Femur (tissue), 1 donor: Measurements from ENCODE around the gene GLP2R.

Experiments
- DNase-seq: peaks from one replicate; pipeline ENCODE4 v3.0.0-alpha.2; 2017

The GLP2R gene

GRCh38 chr17:9859781-9860180 is 34.1 kb downstream of the GLP2R start:
- no peak for DNase-seq

GRCh38 chr17:9860851-9861250 is 35.1 kb downstream of the GLP2R start:
- no peak for DNase-seq

- no peak for DNase-seq
Measured at GRCh38 chr17:9862220-9862619, 36.5 kb downstream of the GLP2R start.

GRCh38 chr17:9862949-9863348 is 37.2 kb downstream of the GLP2R start:
- DNase-seq = no peak

GRCh38 chr17:9865586-9865985 is 39.9 kb downstream of the GLP2R start:
- DNase-seq = no peak

- DNase-seq = no peak
Measured at GRCh38 chr17:9868552-9868951, 42.8 kb downstream of the GLP2R start.

- no peak for DNase-seq
Measured at GRCh38 chr17:9872852-9873251, 47.1 kb downstream of the GLP2R start.

GRCh38 chr17:9874722-9875121 is 49.0 kb downstream of the GLP2R start:
- no peak for DNase-seq

- DNase-seq = no peak
Measured at GRCh38 chr17:9875441-9875840, 49.7 kb downstream of the GLP2R start.

- no peak for DNase-seq
Measured at GRCh38 chr17:9878356-9878755, 52.6 kb downstream of the GLP2R start.

- no peak for DNase-seq
Measured at GRCh38 chr17:9878786-9879525, 53.2 kb downstream of the GLP2R start.

- DNase-seq = no peak
Measured at GRCh38 chr17:9880582-9880999, 54.9 kb downstream of the GLP2R start.

GRCh38 chr17:9883451-9883850 is 57.7 kb downstream of the GLP2R start:
- DNase-seq = no peak

- no peak for DNase-seq
Measured at GRCh38 chr17:9886141-9886930, 60.6 kb downstream of the GLP2R start.

GRCh38 chr17:9887508-9887907 is 61.8 kb downstream of the GLP2R start:
- no peak for DNase-seq

- DNase-seq = no peak
Measured at GRCh38 chr17:9890124-9890523, 64.4 kb downstream of the GLP2R start.

- no peak for DNase-seq
Measured at GRCh38 chr17:9893411-9894012, 67.8 kb downstream of the GLP2R start.

- DNase-seq = no peak
Measured at GRCh38 chr17:9894231-9894630, 68.5 kb downstream of the GLP2R start.

- DNase-seq = no peak
Measured at GRCh38 chr17:9895923-9896322, 70.2 kb downstream of the GLP2R start.

GRCh38 chr17:9897372-9897968 is 71.7 kb downstream of the GLP2R start:
- no peak for DNase-seq

- DNase-seq = no peak
Measured at GRCh38 chr17:9898812-9899211, 73.1 kb downstream of the GLP2R start.

GRCh38 chr17:9899280-9900043 is 73.7 kb downstream of the GLP2R start:
- no peak for DNase-seq
